HEK293 (cell line): ENCODE data around the gene PEF1.

Experiments
- CTCF ChIA-PET: fragments of 350-600 bp; formaldehyde crosslinking; extraction: SDS; loops from one replicate; lab custom pipeline; 2021; ENCODE audit warnings: antibody characterized with exemption; lab: Yijun Ruan, JAX
- POLR2A ChIA-PET: fragments of 300-600 bp; formaldehyde crosslinking; extraction: SDS; loops from one replicate; lab custom pipeline; 2020; ENCODE audit warnings: antibody characterized with exemption, inconsistent platforms; lab: Yijun Ruan, JAX
- H3K27ac ChIP-seq: fragments of 200-500 bp; sonication (Bioruptor generic); 2 replicates; pipeline ENCODE4 v1.5.1; 2014; ENCODE audit warnings: low read depth, low read length, control low read depth, inconsistent platforms; ENCODE audit errors: extremely low read depth
- H3K36me3 ChIP-seq, 2 experiments: fragments of 200-500 bp in 1 of 2; sonication (Bioruptor generic) in 1 of 2; 1 replicate in 1 of 2; 2 replicates in 1 of 2; pipeline ENCODE4 v1.5.1; 2014 to 2017; ENCODE audit warnings: inconsistent platforms in 2 of 2, low read length in 2 of 2; ENCODE audit not compliant: control insufficient read depth in 2 of 2, insufficient read depth in 1 of 2
- H3K4me1 ChIP-seq: fragments of 200-500 bp; sonication (Bioruptor generic); 2 replicates; pipeline ENCODE4 v1.5.1; 2014; ENCODE audit warnings: mild to moderate bottlenecking, low read length, inconsistent platforms; ENCODE audit not compliant: control insufficient read depth, insufficient read depth
- H3K4me3 ChIP-seq: 2 replicates; pipeline ENCODE4 v1.5.1; 2011; ENCODE audit warnings: low read depth, mild to moderate bottlenecking, control low read depth, low read length, moderate library complexity
- H3K9me3 ChIP-seq: fragments of 200-500 bp; sonication (Bioruptor generic); 2 replicates; pipeline ENCODE4 v1.5.1; 2014; ENCODE audit warnings: low read depth, low read length, inconsistent platforms; ENCODE audit not compliant: control insufficient read depth, insufficient read depth
- GLIS2 ChIP-seq: fragments of 450-650 bp; formaldehyde crosslinking; IDR thresholded peaks from 2 replicates; pipeline ENCODE4 v1.5.1; 2016; ENCODE audit warnings: missing biosample characterization, missing genetic modification characterization
- KLF9 ChIP-seq: fragments of 450-650 bp; formaldehyde crosslinking; IDR thresholded peaks from 2 replicates; pipeline ENCODE4 v1.5.1; 2016; ENCODE audit warnings: missing biosample characterization, missing genetic modification characterization, low read depth
- RBAK ChIP-seq: fragments of 450-650 bp; formaldehyde crosslinking; IDR thresholded peaks from 2 replicates; pipeline ENCODE4 v1.5.1; 2016; ENCODE audit warnings: missing biosample characterization, missing genetic modification characterization
- ZBTB1 ChIP-seq: fragments of 450-650 bp; formaldehyde crosslinking; IDR thresholded peaks from 2 replicates; pipeline ENCODE4 v1.5.1; 2016; ENCODE audit warnings: missing biosample characterization, missing genetic modification characterization
- ZFHX2 ChIP-seq: fragments of 450-650 bp; formaldehyde crosslinking; conservative IDR thresholded peaks from 2 replicates; pipeline ENCODE4 v1.5.1; 2016; ENCODE audit warnings: missing biosample characterization, missing genetic modification characterization
- ZNF10 ChIP-seq: fragments of 450-650 bp; formaldehyde crosslinking; IDR thresholded peaks from 2 replicates; pipeline ENCODE4 v1.5.1; 2017; ENCODE audit warnings: missing biosample characterization, missing genetic modification characterization
- ZNF140 ChIP-seq: fragments of 450-650 bp; formaldehyde crosslinking; IDR thresholded peaks from 2 replicates; pipeline ENCODE4 v1.5.1; 2016; ENCODE audit warnings: missing biosample characterization, missing genetic modification characterization
- ZNF221 ChIP-seq: fragments of 450-650 bp; formaldehyde crosslinking; IDR thresholded peaks from 2 replicates; pipeline ENCODE4 v1.5.1; 2017; ENCODE audit warnings: missing biosample characterization, missing genetic modification characterization, borderline replicate concordance
- ZNF416 ChIP-seq: fragments of 450-650 bp; formaldehyde crosslinking; IDR thresholded peaks from 2 replicates; pipeline ENCODE4 v1.5.1; 2016; ENCODE audit warnings: missing biosample characterization, missing genetic modification characterization
- ZNF501 ChIP-seq: fragments of 450-650 bp; formaldehyde crosslinking; IDR thresholded peaks from 2 replicates; pipeline ENCODE4 v1.5.1; 2016; ENCODE audit warnings: missing biosample characterization, missing genetic modification characterization
- ZNF529 ChIP-seq: fragments of 450-650 bp; formaldehyde crosslinking; IDR thresholded peaks from 2 replicates; pipeline ENCODE4 v1.5.1; 2017; ENCODE audit warnings: missing genetic modification characterization, missing biosample characterization; ENCODE audit not compliant: insufficient replicate concordance
- ZNF555 ChIP-seq: fragments of 450-650 bp; formaldehyde crosslinking; conservative IDR thresholded peaks from 2 replicates; pipeline ENCODE4 v1.5.1; 2017; ENCODE audit warnings: missing biosample characterization, mild to moderate bottlenecking, missing genetic modification characterization, inconsistent platforms
- ZNF585B ChIP-seq: fragments of 450-650 bp; formaldehyde crosslinking; IDR thresholded peaks from 2 replicates; pipeline ENCODE4 v1.5.1; 2016; ENCODE audit warnings: missing biosample characterization, missing genetic modification characterization
- ZNF600 ChIP-seq: fragments of 450-650 bp; formaldehyde crosslinking; IDR thresholded peaks from 2 replicates; pipeline ENCODE4 v1.5.1; 2016; ENCODE audit warnings: missing biosample characterization, missing genetic modification characterization
- ZNF768 ChIP-seq: fragments of 450-650 bp; formaldehyde crosslinking; IDR thresholded peaks from 2 replicates; pipeline ENCODE4 v1.5.1; 2018; ENCODE audit warnings: missing biosample characterization, mild to moderate bottlenecking, missing genetic modification characterization
- TF ChIP-seq, protein P1 (sequence below): fragments of 450-650 bp; formaldehyde crosslinking; IDR thresholded peaks from 2 replicates; pipeline ENCODE4 v1.5.1; 2016; ENCODE audit warnings: missing biosample characterization, missing genetic modification characterization
- TF ChIP-seq, protein P2 (sequence below): fragments of 450-650 bp; formaldehyde crosslinking; IDR thresholded peaks from 2 replicates; pipeline ENCODE4 v1.5.1; 2017; ENCODE audit warnings: missing biosample characterization, missing genetic modification characterization
- TF ChIP-seq, protein P3 (sequence below): fragments of 450-650 bp; formaldehyde crosslinking; IDR thresholded peaks from 2 replicates; pipeline ENCODE4 v1.5.1; 2016; ENCODE audit warnings: missing biosample characterization, missing genetic modification characterization, borderline replicate concordance
- TF ChIP-seq, protein P4 (sequence below): fragments of 450-650 bp; formaldehyde crosslinking; IDR thresholded peaks from 2 replicates; pipeline ENCODE4 v1.5.1; 2016; ENCODE audit warnings: missing biosample characterization, missing genetic modification characterization

Gene PEF1

DNA sequence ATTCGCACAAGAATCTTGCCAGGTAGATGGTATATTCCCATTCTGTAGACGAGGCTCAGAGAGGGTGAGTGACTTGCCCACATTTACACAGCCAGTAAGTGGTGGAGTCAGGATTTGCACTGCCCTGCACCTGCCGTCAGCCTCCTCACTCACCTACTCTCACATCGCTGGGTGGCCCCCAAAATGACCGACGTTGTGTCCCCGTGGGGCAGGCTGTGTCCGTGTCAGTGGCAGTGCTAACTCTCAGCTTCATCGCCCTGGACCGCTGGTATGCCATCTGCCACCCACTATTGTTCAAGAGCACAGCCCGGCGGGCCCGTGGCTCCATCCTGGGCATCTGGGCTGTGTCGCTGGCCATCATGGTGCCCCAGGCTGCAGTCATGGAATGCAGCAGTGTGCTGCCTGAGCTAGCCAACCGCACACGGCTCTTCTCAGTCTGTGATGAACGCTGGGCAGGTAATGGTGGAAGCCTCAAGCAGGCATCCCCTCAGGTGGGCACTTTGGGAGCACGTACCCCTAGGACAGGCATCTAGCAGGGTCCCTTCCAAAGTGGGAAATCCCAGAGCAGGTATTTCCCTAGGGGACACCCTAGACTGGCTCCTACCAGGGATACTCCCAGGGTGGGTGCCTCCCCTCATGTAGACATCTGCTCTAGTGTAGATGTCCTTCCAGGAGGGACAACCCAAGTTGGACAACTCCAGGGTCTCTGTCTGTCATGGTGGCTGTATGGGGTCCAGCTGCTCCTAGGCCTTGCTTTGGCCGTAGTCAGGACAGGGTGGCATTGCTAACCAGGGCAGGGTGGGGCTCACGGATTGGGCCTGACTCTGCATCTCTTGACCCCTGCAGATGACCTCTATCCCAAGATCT is 23.8 kb downstream of the PEF1 start:
- H3K36me3 ChIP-seq = peaks cover 0 to 5% of the 10 kb centered on the region in 2 experiments; a peak in 1 of 3 replicates

DNA sequence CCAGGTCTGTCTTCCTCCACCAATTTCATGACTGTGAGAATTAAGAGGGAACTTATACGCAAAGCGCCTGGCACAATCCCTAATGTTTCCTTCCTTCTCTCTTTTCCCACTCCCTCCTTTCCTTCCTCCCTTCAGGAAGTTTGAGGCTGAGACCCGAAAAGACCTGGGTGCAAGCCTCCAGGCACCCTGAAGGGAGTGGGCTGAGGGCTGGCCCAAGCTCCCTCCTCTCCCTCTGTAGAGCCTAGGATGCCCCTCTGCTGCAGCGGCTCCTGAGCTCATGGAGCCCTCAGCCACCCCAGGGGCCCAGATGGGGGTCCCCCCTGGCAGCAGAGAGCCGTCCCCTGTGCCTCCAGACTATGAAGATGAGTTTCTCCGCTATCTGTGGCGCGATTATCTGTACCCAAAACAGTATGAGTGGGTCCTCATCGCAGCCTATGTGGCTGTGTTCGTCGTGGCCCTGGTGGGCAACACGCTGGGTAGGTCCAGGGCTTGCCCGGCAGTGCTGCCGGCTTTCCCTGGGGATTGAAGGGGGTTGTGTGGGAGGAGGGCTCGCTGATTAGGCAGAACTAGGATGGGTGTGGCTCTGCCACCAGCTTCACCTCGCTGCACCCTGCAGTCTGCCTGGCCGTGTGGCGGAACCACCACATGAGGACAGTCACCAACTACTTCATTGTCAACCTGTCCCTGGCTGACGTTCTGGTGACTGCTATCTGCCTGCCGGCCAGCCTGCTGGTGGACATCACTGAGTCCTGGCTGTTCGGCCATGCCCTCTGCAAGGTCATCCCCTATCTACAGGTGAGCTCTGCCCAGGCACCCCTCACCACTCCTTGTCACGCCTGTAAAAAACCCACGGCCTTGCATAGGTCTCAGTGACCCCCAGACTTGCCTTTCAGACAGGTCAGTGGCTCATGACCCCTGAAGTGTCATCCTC is 25.5 kb downstream of the PEF1 start:
- CTCF ChIA-PET = interaction anchor here (0.6 to 2.5 kb wide), 30 partner anchors 8 to 764 kb away, joined by 3 to 47 read pairs (median 4); partner anchors contain the start of gene PEF1

More for the DNA sequence above, 23.8 kb downstream of the PEF1 start:
- Histone ChIP-seq H3K4me1 (no peaks in the 10 kb centered on the region), H3K4me3 (no peak overlapping the region)
- CTCF ChIA-PET = no interaction called here
- no peak for TF ChIP-seq ZNF416 (tag by site-specific recombination)
- TF ChIP-seq ZNF768 (tag by site-specific recombination) = 0 out of 2 replicates have a peak, but pooled peaks have one; percentile 42
- TF ChIP-seq, all 188 proteins: peak for 1
- Histone ChIP-seq H3K9me3 (no peaks in the 10 kb centered on the region), H3K27ac (no peak overlapping the region)
- POLR2A ChIA-PET = no interaction called here

DNA sequence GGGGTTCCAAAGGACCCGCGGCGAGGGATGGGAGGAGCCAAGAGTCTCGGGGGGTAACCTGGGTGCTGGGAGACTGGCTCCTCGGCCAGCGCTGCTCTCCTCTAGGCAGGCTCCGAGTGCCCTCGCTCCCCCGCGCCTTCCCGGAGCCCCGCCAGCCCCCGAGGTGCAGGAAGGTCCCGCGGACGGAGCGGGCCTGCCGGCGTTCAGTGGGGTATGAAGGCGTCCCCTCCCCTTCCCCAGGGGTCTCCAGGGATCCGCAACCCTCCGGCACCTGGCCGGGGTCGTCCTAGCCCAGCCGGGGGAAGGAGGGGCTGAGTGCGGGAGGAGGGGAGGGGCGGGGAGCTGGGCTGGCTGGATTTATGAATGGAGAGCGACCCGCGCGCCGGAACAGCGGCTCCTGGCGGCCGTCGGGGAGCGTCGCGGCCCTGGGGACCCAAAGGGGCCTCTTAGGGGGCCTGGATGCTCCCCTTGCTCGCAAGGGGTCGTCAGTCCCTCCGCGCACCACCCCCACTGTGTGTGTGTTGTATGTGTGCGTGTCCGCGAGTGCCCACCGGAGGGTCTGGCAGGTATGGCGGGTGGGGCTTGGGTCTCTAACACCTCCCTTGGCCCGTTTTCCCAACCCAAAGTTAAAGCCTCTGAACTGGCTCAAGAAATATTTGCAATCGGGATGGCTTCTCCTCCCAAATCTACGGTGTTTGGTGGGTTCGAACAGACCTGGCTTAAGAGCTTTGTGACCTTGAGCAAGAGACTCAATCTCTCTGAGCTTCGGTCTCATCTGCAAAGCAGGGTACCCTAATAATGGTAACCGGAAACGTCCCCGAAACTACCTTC is 26.5 kb downstream of the PEF1 start:
- CTCF ChIA-PET = interaction anchor here (0.6 to 2.5 kb wide), 34 partner anchors 9 to 826 kb away, joined by 3 to 47 read pairs (median 4); partner anchors contain the start of gene PEF1
- no peak for TF ChIP-seq ZNF140
- no peak for TF ChIP-seq ZNF221 (tag by site-specific recombination)
- TF ChIP-seq ZNF10 (tag by site-specific recombination) = no peak
- TF ChIP-seq ZNF555 (tag by site-specific recombination) = no peak
- TF ChIP-seq ZNF529 (tag by site-specific recombination) = no peak
- TF ChIP-seq, protein P1, sequence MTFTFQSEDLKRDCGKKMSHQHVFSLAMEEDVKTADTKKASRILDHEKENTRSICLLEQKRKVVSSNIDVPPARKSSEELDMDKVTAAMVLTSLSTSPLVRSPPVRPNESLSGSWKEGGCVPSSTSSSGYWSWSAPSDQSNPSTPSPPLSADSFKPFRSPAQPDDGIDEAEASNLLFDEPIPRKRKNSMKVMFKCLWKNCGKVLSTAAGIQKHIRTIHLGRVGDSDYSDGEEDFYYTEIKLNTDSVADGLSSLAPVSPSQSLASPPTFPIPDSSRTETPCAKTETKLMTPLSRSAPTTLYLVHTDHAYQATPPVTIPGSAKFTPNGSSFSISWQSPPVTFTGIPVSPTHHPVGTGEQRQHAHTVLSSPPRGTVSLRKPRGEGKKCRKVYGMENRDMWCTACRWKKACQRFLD (tag by site-specific recombination) = no peak
- no peak for TF ChIP-seq ZBTB1 (tag by site-specific recombination)
- TF ChIP-seq RBAK = no peak
- TF ChIP-seq, protein P2, sequence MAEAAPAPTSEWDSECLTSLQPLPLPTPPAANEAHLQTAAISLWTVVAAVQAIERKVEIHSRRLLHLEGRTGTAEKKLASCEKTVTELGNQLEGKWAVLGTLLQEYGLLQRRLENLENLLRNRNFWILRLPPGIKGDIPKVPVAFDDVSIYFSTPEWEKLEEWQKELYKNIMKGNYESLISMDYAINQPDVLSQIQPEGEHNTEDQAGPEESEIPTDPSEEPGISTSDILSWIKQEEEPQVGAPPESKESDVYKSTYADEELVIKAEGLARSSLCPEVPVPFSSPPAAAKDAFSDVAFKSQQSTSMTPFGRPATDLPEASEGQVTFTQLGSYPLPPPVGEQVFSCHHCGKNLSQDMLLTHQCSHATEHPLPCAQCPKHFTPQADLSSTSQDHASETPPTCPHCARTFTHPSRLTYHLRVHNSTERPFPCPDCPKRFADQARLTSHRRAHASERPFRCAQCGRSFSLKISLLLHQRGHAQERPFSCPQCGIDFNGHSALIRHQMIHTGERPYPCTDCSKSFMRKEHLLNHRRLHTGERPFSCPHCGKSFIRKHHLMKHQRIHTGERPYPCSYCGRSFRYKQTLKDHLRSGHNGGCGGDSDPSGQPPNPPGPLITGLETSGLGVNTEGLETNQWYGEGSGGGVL (tag by site-specific recombination) = no peak
- TF ChIP-seq ZNF585B (tag by site-specific recombination) = no peak
- TF ChIP-seq, protein P3, sequence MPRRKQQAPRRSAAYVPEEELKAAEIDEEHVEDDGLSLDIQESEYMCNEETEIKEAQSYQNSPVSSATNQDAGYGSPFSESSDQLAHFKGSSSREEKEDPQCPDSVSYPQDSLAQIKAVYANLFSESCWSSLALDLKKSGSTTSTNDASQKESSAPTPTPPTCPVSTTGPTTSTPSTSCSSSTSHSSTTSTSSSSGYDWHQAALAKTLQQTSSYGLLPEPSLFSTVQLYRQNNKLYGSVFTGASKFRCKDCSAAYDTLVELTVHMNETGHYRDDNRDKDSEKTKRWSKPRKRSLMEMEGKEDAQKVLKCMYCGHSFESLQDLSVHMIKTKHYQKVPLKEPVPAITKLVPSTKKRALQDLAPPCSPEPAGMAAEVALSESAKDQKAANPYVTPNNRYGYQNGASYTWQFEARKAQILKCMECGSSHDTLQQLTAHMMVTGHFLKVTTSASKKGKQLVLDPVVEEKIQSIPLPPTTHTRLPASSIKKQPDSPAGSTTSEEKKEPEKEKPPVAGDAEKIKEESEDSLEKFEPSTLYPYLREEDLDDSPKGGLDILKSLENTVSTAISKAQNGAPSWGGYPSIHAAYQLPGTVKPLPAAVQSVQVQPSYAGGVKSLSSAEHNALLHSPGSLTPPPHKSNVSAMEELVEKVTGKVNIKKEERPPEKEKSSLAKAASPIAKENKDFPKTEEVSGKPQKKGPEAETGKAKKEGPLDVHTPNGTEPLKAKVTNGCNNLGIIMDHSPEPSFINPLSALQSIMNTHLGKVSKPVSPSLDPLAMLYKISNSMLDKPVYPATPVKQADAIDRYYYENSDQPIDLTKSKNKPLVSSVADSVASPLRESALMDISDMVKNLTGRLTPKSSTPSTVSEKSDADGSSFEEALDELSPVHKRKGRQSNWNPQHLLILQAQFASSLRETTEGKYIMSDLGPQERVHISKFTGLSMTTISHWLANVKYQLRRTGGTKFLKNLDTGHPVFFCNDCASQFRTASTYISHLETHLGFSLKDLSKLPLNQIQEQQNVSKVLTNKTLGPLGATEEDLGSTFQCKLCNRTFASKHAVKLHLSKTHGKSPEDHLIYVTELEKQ (tag by site-specific recombination) = no peak
- no peak for TF ChIP-seq ZNF501 (tag by site-specific recombination)

More for the DNA sequence above, 25.5 kb downstream of the PEF1 start:
- no peak overlapping the region for H3K4me3 ChIP-seq
- H3K4me1 ChIP-seq = no peaks in the 10 kb centered on the region
- no peak overlapping the region for H3K27ac ChIP-seq
- POLR2A ChIA-PET = interaction anchor here (1.5 kb wide), 1 partner anchor 35 kb away, joined by 4 read pairs; no protein-coding TSS in a partner anchor
- TF ChIP-seq, protein P4, sequence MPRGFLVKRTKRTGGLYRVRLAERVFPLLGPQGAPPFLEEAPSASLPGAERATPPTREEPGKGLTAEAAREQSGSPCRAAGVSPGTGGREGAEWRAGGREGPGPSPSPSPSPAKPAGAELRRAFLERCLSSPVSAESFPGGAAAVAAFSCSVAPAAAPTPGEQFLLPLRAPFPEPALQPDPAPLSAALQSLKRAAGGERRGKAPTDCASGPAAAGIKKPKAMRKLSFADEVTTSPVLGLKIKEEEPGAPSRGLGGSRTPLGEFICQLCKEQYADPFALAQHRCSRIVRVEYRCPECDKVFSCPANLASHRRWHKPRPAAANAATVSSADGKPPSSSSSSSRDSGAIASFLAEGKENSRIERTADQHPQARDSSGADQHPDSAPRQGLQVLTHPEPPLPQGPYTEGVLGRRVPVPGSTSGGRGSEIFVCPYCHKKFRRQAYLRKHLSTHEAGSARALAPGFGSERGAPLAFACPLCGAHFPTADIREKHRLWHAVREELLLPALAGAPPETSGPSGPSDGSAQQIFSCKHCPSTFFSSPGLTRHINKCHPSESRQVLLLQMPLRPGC (tag by site-specific recombination) = no peak
- no peak for TF ChIP-seq KLF9 (tag by site-specific recombination)
- peak; percentile 44 for TF ChIP-seq ZFHX2 (tag by site-specific recombination)
- TF ChIP-seq GLIS2 (tag by site-specific recombination) = peak; percentile 59
- TF ChIP-seq ZNF600 (tag by site-specific recombination) = peak; percentile 53
- no peaks in the 10 kb centered on the region for H3K9me3 ChIP-seq
- H3K36me3 ChIP-seq = no peaks in the 10 kb centered on the region

More for the DNA sequence above, 26.5 kb downstream of the PEF1 start:
- no peaks in the 10 kb centered on the region for H3K36me3 ChIP-seq
- no peak overlapping the region; the same call in 1 of the 2 replicates for H3K27ac ChIP-seq
- H3K4me1 ChIP-seq = no peaks in the 10 kb centered on the region
- H3K9me3 ChIP-seq = no peaks in the 10 kb centered on the region
- POLR2A ChIA-PET = interaction anchor here (1.5 kb wide), 1 partner anchor 34 kb away, joined by 4 read pairs; no protein-coding TSS in a partner anchor
- H3K4me3 ChIP-seq = peak overlapping the region; percentile 47
